Measurements from ENCODE around the gene GALNT9.

DNA sequence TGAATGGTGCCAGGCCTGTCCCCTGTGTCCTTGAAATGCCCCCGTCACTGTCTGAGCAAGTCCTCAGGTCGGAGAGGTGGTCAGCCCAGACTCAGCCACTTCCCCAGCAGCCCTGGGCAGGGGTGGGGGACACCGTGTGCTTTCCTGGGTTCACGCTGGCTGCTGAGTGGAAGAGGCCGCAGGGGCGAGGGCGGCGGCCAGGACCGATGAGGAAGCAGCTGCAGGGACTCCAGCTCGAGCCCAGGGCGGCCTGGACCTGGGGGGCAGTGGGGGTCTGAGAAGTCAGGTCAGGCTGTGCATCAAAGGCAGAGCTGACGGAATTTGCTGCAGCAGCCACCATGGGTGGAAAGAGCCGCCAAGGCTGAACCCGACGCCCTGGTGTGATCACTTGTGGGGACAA is 156.8 kb downstream of the GALNT9 start:
- TF ChIP-seq EZH2 (IDR thresholded peaks at IDR 0.05; ENCODE audit: insufficient read depth, poor library complexity, severe bottlenecking) = no peak
- TF ChIP-seq EZH2phosphoT487 (IDR thresholded peaks at IDR 0.05; ENCODE audit: insufficient read depth, low read depth) = no peak
